ENCODE results near the gene OR10AD1. TPM values are rescaled to one million over a fixed set of nuclear protein-coding genes. Genes with fewer than 3 reads are reported as not detected.

Gene OR10AD1
- total and polyA plus RNA-seq, 9 of the 15 experiments (the other 6 are each of a cell fraction or from before 2014, with no cell fraction given), result not detected

DNA sequence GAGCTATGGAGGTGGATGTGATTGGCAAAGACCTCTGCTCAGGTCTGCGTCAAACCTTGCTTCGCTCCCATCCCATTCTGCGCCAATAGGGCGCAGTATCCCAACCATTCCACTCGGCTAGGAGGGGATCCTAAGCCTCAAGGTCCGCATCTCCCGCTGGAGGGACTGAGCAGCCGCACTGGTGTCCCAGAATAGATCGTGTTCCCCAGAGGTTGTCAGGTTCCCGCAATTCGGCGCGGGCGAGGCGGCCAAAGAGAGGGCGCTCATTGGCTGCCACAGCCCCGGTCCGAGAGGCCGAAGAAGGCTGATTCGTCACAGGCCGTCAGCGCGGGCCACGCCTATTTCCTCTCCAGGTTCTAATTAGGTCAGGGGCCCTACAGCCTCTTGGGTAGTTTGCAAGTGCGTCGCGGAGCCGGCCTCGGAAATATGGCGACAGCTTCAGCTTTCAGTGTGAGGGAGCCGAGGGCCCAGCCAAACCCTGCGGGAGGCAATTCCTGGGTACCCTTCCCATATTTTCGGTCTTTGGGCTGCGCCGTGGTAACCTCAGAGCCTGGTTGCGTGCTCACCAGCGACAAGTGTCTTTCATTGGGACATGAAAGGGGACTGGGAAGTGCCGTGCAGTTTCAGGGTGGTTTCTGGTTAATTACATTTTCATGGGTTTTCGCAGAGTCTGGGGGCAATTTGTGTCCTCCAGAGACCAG lies 5.0 kb downstream of the OR10AD1 start (continued):
- TF ChIP-seq ILF3 (IDR thresholded peaks at IDR 0.05; ENCODE audit: borderline replicate concordance), result no peak
- peak; percentile 98 for TF ChIP-seq POLR2A (conservative IDR thresholded peaks at IDR 0.05)
- no peak for TF ChIP-seq ZNF561 (CRISPR knock-in tag; conservative IDR thresholded peaks at IDR 0.05)
- TF ChIP-seq, protein P1, sequence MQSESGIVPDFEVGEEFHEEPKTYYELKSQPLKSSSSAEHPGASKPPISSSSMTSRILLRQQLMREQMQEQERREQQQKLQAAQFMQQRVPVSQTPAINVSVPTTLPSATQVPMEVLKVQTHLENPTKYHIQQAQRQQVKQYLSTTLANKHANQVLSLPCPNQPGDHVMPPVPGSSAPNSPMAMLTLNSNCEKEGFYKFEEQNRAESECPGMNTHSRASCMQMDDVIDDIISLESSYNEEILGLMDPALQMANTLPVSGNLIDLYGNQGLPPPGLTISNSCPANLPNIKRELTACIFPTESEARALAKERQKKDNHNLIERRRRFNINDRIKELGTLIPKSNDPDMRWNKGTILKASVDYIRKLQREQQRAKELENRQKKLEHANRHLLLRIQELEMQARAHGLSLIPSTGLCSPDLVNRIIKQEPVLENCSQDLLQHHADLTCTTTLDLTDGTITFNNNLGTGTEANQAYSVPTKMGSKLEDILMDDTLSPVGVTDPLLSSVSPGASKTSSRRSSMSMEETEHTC (IDR thresholded peaks at IDR 0.05), result no peak
- TF ChIP-seq MGA (IDR thresholded peaks at IDR 0.05), result peak; percentile 97
- TF ChIP-seq ZNF436 (CRISPR knock-in tag; IDR thresholded peaks at IDR 0.05), result no peak
- no peak for TF ChIP-seq OTX1 (CRISPR knock-in tag; IDR thresholded peaks at IDR 0.05)
- TF ChIP-seq ETV5 (CRISPR knock-in tag; IDR thresholded peaks at IDR 0.05; ENCODE audit: low read depth), result no peak
- no peak for TF ChIP-seq CCAR2 (IDR thresholded peaks at IDR 0.05; ENCODE audit: low read depth, low read length)
- no peak for TF ChIP-seq CHD4 (IDR thresholded peaks at IDR 0.05; ENCODE audit: insufficient read depth, insufficient replicate concordance, low read depth, low read length, poor library complexity, severe bottlenecking)
- no peak for TF ChIP-seq ZKSCAN8 (CRISPR knock-in tag; IDR thresholded peaks at IDR 0.05)
- 0 out of 2 replicates have a peak, but pooled peaks have one; percentile 27 for TF ChIP-seq TOE1 (IDR thresholded peaks at IDR 0.05; ENCODE audit: borderline replicate concordance)
- TF ChIP-seq TOE1 (CRISPR knock-in tag; IDR thresholded peaks at IDR 0.05; ENCODE audit: borderline replicate concordance, low read depth), result no peak
- TF ChIP-seq PHB2 (IDR thresholded peaks at IDR 0.05; ENCODE audit: low read depth), result no peak
- TF ChIP-seq BHLHE40 (IDR thresholded peaks at IDR 0.05; ENCODE audit: low read length), result no peak; the same call in none of the 2 replicates
- TF ChIP-seq MTA2 (IDR thresholded peaks at IDR 0.05; ENCODE audit: low read depth), result no peak
- TF ChIP-seq SRSF3 (IDR thresholded peaks at IDR 0.05; ENCODE audit: insufficient read depth, low read length), result no peak

Data from K562 (cell line).